Sciatic nerve (tissue), 2 donors: ENCODE results near the gene SLC24A3. TPM values are rescaled to one million over a fixed set of nuclear protein-coding genes. Genes with fewer than 3 reads are reported as not detected.

Experiments used
- ATAC-seq: fragments of 200-7000 bp; cut with Tn5 transposase; one replicate; pipeline ENCODE4 v1.9.1; 2020; ENCODE audit warnings: mild to moderate bottlenecking, moderate library complexity
- DNase-seq: peaks from one replicate; pipeline ENCODE4 v3.0.0-alpha.2; 2020; ENCODE audit warnings: low spot score
- intact Hi-C: fragments of 100-400 bp; cut with DNase I; formaldehyde crosslinking; loops from one replicate; pipeline ENCODE4 v1.14.2; 2022
- total RNA-seq: library from RNA; stranded (reverse); fragmentation: NEBNext Ultra II Directional; extraction: Animal tissue kit (Norgen Biotek cat#: 25700); gene quantifications from one replicate; pipeline ENCODE4 v1.2.1, GENCODE V29; 2021
- donor health status: DM: no; HTN: no; CAD: no.
- donor health status: DM: no; HTN: no; CAD: no.

The SLC24A3 gene
- total RNA-seq, 1 donor from 2014 or later: 2.0 TPM

GRCh38 chr20:19692100-19692499 lies 479.7 kb downstream of the SLC24A3 start:
- ATAC-seq (no peak), DNase-seq (no peak)
- intact Hi-C loops: loop anchor here (5.0 kb wide), 1 partner anchor 320 kb away; no protein-coding TSS in a partner anchor

- intact Hi-C loops: loop anchor here (5.0 kb wide), 1 partner anchor 320 kb away; no protein-coding TSS in a partner anchor
- ATAC-seq (peak; percentile 30), DNase-seq (peak; percentile 78)
Observed at GRCh38 chr20:19692685-19693119, 480.3 kb downstream of the SLC24A3 start.

- no peak for DNase-seq
- no peak for ATAC-seq
- intact Hi-C loops: loop anchor here (5.0 kb wide), 1 partner anchor 319 kb away; no protein-coding TSS in a partner anchor
Observed at GRCh38 chr20:19693508-19693907, 481.1 kb downstream of the SLC24A3 start.

- no peak for ATAC-seq
- DNase-seq: no peak
- intact Hi-C loops: no loop called here
Observed at GRCh38 chr20:19695081-19695480, 482.6 kb downstream of the SLC24A3 start.

- ATAC-seq: no peak
- no peak for DNase-seq
- intact Hi-C loops: no loop called here
Observed at GRCh38 chr20:19696620-19697019, 484.2 kb downstream of the SLC24A3 start.

GRCh38 chr20:19697415-19697814 lies 485.0 kb downstream of the SLC24A3 start:
- intact Hi-C loops: no loop called here
- DNase-seq (no peak), ATAC-seq (no peak)

- no peak for DNase-seq
- ATAC-seq: no peak
- intact Hi-C loops: no loop called here
Observed at GRCh38 chr20:19699180-19699971, 486.9 kb downstream of the SLC24A3 start.

GRCh38 chr20:19701429-19701828 lies 489.0 kb downstream of the SLC24A3 start:
- no peak for ATAC-seq
- DNase-seq: no peak
- intact Hi-C loops: no loop called here

- intact Hi-C loops: no loop called here
- DNase-seq: no peak
- ATAC-seq: peak; percentile 71
Observed at GRCh38 chr20:19706463-19706862, 494.0 kb downstream of the SLC24A3 start.

- ATAC-seq (no peak), DNase-seq (no peak)
- intact Hi-C loops: no loop called here
Observed at GRCh38 chr20:19709635-19710335, 497.3 kb downstream of the SLC24A3 start.

- peak; percentile 83 for ATAC-seq
- intact Hi-C loops: no loop called here
- no peak for DNase-seq
Observed at GRCh38 chr20:19710336-19711120, 498.1 kb downstream of the SLC24A3 start.

GRCh38 chr20:19711126-19711525 lies 498.7 kb downstream of the SLC24A3 start:
- ATAC-seq (no peak), DNase-seq (no peak)
- intact Hi-C loops: no loop called here

- intact Hi-C loops: no loop called here
- ATAC-seq: no peak
- DNase-seq: no peak
Observed at GRCh38 chr20:19712721-19713260, 500.3 kb downstream of the SLC24A3 start.

GRCh38 chr20:19713822-19714578 lies 501.6 kb downstream of the SLC24A3 start:
- no peak for DNase-seq
- ATAC-seq: no peak
- intact Hi-C loops: no loop called here

- DNase-seq: no peak
- intact Hi-C loops: no loop called here
- ATAC-seq: no peak
Observed at GRCh38 chr20:19714579-19714840, 502.1 kb downstream of the SLC24A3 start.

GRCh38 chr20:19715986-19716385 lies 503.5 kb downstream of the SLC24A3 start:
- DNase-seq: no peak
- ATAC-seq: no peak
- intact Hi-C loops: no loop called here

- intact Hi-C loops: no loop called here
- no peak for ATAC-seq
- DNase-seq: no peak
Observed at GRCh38 chr20:19718880-19719279, 506.4 kb downstream of the SLC24A3 start.

- DNase-seq: no peak
- intact Hi-C loops: loop anchor here (2.0 kb wide), 1 partner anchor 42 kb away; no protein-coding TSS in a partner anchor
- no peak for ATAC-seq
Observed at GRCh38 chr20:19720991-19721390, 508.5 kb downstream of the SLC24A3 start.

GRCh38 chr20:19723051-19723450 lies 510.6 kb downstream of the SLC24A3 start:
- intact Hi-C loops: no loop called here
- no peak for ATAC-seq
- DNase-seq: no peak
